ENCODE results near the gene GFOD1.

Gene GFOD1

GRCh38 chr6:13441778-13442177, 45.6 kb downstream of the GFOD1 start:
- no peaks in the 10 kb centered on the region for H3K36me3 ChIP-seq (ENCODE audit: control insufficient read depth, insufficient read depth, low read length)
- H3K4me1 ChIP-seq = peaks cover 7% of the 10 kb centered on the region

GRCh38 chr6:13439644-13440043, 47.8 kb downstream of the GFOD1 start:
- Histone ChIP-seq H3K36me3 (ENCODE audit: control insufficient read depth, insufficient read depth, low read length) (no peaks in the 10 kb centered on the region), H3K79me2 (peaks cover 5% of the 10 kb centered on the region), H3K27ac (no peak overlapping the region), H3K4me1 (peaks cover 3% of the 10 kb centered on the region), H3K4me2 (ENCODE audit: low read length) (no peak overlapping the region), H3K9ac (no peak overlapping the region), H3K9me3 (ENCODE audit: control insufficient read depth, low read length) (no peaks in the 10 kb centered on the region), H3K4me3 (ENCODE audit: low read depth, low read length) (no peak overlapping the region), H2AFZ (no peak overlapping the region), H3K27me3 (ENCODE audit: control insufficient read depth, insufficient read depth, low read length) (no peaks in the 10 kb centered on the region)
- no peak for TF ChIP-seq CTCF (IDR thresholded peaks at IDR 0.05)

More at GRCh38 chr6:13441778-13442177, 45.6 kb downstream of the GFOD1 start:
- H3K4me2 ChIP-seq (ENCODE audit: low read length) = no peak overlapping the region
- no peaks in the 10 kb centered on the region for H3K9me3 ChIP-seq (ENCODE audit: control insufficient read depth, low read length)
- no peaks in the 10 kb centered on the region for H3K27me3 ChIP-seq (ENCODE audit: control insufficient read depth, insufficient read depth, low read length)
- no peak overlapping the region for H2AFZ ChIP-seq
- peaks cover under 1% of the 10 kb centered on the region for H3K79me2 ChIP-seq
- H3K4me3 ChIP-seq (ENCODE audit: low read depth, low read length) = no peak overlapping the region
- no peak overlapping the region for H3K27ac ChIP-seq
- no peak overlapping the region for H3K9ac ChIP-seq
- no peak for TF ChIP-seq CTCF (IDR thresholded peaks at IDR 0.05)

GRCh38 chr6:13438126-13438525, 49.3 kb downstream of the GFOD1 start:
- Histone ChIP-seq H3K4me3 (ENCODE audit: low read depth, low read length) (no peak overlapping the region), H3K36me3 (ENCODE audit: control insufficient read depth, insufficient read depth, low read length) (no peaks in the 10 kb centered on the region), H3K27me3 (ENCODE audit: control insufficient read depth, insufficient read depth, low read length) (no peaks in the 10 kb centered on the region), H3K9ac (no peak overlapping the region), H3K4me2 (ENCODE audit: low read length) (no peak overlapping the region), H3K4me1 (peaks cover 3% of the 10 kb centered on the region), H2AFZ (no peak overlapping the region), H3K79me2 (peaks cover 13% of the 10 kb centered on the region), H3K9me3 (ENCODE audit: control insufficient read depth, low read length) (no peaks in the 10 kb centered on the region), H3K27ac (no peak overlapping the region)
- no peak for TF ChIP-seq CTCF (IDR thresholded peaks at IDR 0.05)

GRCh38 chr6:13437218-13437996, 50.0 kb downstream of the GFOD1 start:
- Histone ChIP-seq H3K79me2 (peaks cover 13% of the 10 kb centered on the region), H3K4me2 (ENCODE audit: low read length) (no peak overlapping the region), H3K36me3 (ENCODE audit: control insufficient read depth, insufficient read depth, low read length) (no peaks in the 10 kb centered on the region), H3K27ac (no peak overlapping the region), H3K27me3 (ENCODE audit: control insufficient read depth, insufficient read depth, low read length) (no peaks in the 10 kb centered on the region), H3K4me3 (ENCODE audit: low read depth, low read length) (no peak overlapping the region), H3K9ac (no peak overlapping the region), H3K9me3 (ENCODE audit: control insufficient read depth, low read length) (no peaks in the 10 kb centered on the region), H3K4me1 (peaks cover 3% of the 10 kb centered on the region), H2AFZ (no peak overlapping the region)
- no peak for TF ChIP-seq CTCF (IDR thresholded peaks at IDR 0.05)
